MM.1S (cell line): ENCODE data around the gene ATF2.

ENCODE experiments used
- DNase-seq: peaks from one replicate; pipeline ENCODE4 v3.0.0-alpha.2; 2015
- H2AFZ ChIP-seq: fragments of 300-600 bp; sonication (generic); 2 replicates; pipeline ENCODE4 v1.6.0; 2016; ENCODE audit warnings: antibody characterized with exemption, low read length
- H3F3A ChIP-seq: fragments of 300-600 bp; sonication (generic); 2 replicates; pipeline ENCODE4 v1.6.1; 2016; ENCODE audit warnings: mild to moderate bottlenecking, antibody characterized with exemption, low read length, moderate library complexity, mixed read lengths; ENCODE audit not compliant: insufficient read depth
- H3K27ac ChIP-seq: fragments of 300-600 bp; sonication (generic); 2 replicates; pipeline ENCODE4 v1.5.1; 2016; ENCODE audit warnings: mild to moderate bottlenecking, low read length
- H3K27me3 ChIP-seq: fragments of 300-600 bp; sonication (generic); replicated peaks from 2 replicates; pipeline ENCODE4 v1.6.0; 2016; ENCODE audit warnings: low read length; ENCODE audit not compliant: insufficient read depth
- H3K36me3 ChIP-seq: fragments of 300-600 bp; sonication (generic); replicated peaks from 2 replicates; pipeline ENCODE4 v1.6.1; 2016; ENCODE audit warnings: mild to moderate bottlenecking, low read length, mixed read lengths; ENCODE audit not compliant: insufficient read depth
- H3K4me1 ChIP-seq: fragments of 300-600 bp; sonication (generic); 2 replicates; pipeline ENCODE4 v1.6.1; 2016; ENCODE audit warnings: low read length, mixed read lengths
- H3K4me2 ChIP-seq: fragments of 300-600 bp; sonication (generic); 2 replicates; pipeline ENCODE4 v1.6.0; 2016; ENCODE audit warnings: low read depth, low read length
- H3K4me3 ChIP-seq: fragments of 300-600 bp; sonication (generic); 2 replicates; pipeline ENCODE4 v1.5.1; 2016; ENCODE audit warnings: low read length, mixed read lengths
- H3K79me2 ChIP-seq: fragments of 300-600 bp; sonication (generic); 2 replicates; pipeline ENCODE4 v1.6.1; 2016; ENCODE audit warnings: mixed run types, low read length, mixed read lengths
- H3K9ac ChIP-seq: fragments of 300-600 bp; sonication (generic); 2 replicates; pipeline ENCODE4 v1.6.1; 2016; ENCODE audit warnings: low read length, mixed read lengths
- H3K9me2 ChIP-seq: fragments of 300-600 bp; sonication (generic); replicated peaks from 2 replicates; pipeline ENCODE4 v1.6.1; 2016; ENCODE audit warnings: mild to moderate bottlenecking, low read length, mixed read lengths; ENCODE audit not compliant: insufficient read depth
- H3K9me3 ChIP-seq: fragments of 300-600 bp; sonication (generic); replicated peaks from 2 replicates; pipeline ENCODE4 v1.6.1; 2016; ENCODE audit warnings: mild to moderate bottlenecking, low read length, mixed read lengths; ENCODE audit not compliant: insufficient read depth
- H4K20me1 ChIP-seq: fragments of 300-600 bp; sonication (generic); 2 replicates; pipeline ENCODE4 v1.6.1; 2016; ENCODE audit warnings: mild to moderate bottlenecking, low read length, moderate library complexity, mixed read lengths; ENCODE audit not compliant: insufficient read depth
- CTCF ChIP-seq: fragments of 300-600 bp; sonication (generic); IDR thresholded peaks from 2 replicates; pipeline ENCODE4 v1.5.1; 2016; ENCODE audit warnings: antibody characterized with exemption, low read length, mixed read lengths
- EZH2 ChIP-seq: fragments of 300-600 bp; sonication (generic); optimal IDR thresholded peaks from 2 replicates; pipeline ENCODE3; 2017; ENCODE audit warnings: low read depth, mild to moderate bottlenecking, antibody characterized with exemption, low read length, mixed read lengths
- EZH2phosphoT487 ChIP-seq: fragments of 300-600 bp; sonication (generic); IDR thresholded peaks from 2 replicates; pipeline ENCODE4 v1.6.1; 2018; ENCODE audit warnings: antibody characterized with exemption, low read length

The ATF2 gene

DNA sequence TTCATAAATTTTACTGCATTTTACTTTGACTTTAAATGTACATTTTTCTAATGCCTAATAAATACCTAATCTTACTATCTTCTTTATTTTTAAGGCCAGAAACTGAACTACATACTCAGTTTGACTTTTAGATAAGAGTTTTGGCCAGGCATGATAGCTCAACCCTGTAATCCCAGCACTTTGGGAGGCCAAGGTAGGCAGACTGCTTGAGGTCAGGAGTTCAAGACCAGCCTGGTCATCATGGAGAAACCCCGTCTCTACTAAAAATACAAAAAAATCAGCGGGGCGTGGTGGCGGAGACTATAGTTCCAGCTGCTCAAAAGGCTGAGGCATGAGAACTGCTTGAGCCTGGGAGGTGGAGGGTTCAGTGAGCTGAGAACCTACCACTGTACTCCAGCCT, 9.1 kb downstream of the ATF2 start:
- peaks cover 15% of the 10 kb centered on the region; the same call in 1 of the 2 replicates for H4K20me1 ChIP-seq
- H3K79me2 ChIP-seq, result peaks cover 93% of the 10 kb centered on the region
- H3K4me2 ChIP-seq, result no peak overlapping the region
- no peak for DNase-seq
- no peak overlapping the region for H2AFZ ChIP-seq
- no peak for TF ChIP-seq EZH2
- TF ChIP-seq CTCF, result no peak
- TF ChIP-seq EZH2phosphoT487, result no peak
- H3K9ac ChIP-seq, result no peak overlapping the region
- no peaks in the 10 kb centered on the region for H3K27me3 ChIP-seq
- H3K9me3 ChIP-seq, result no peaks in the 10 kb centered on the region
- H3K36me3 ChIP-seq, result no peaks in the 10 kb centered on the region
- H3F3A ChIP-seq, result 0 out of 2 replicates have a peak, but pooled peaks cover 5% of the 10 kb centered on the region
- H3K4me1 ChIP-seq, result peaks cover 13% of the 10 kb centered on the region
- no peak overlapping the region for H3K4me3 ChIP-seq
- no peaks in the 10 kb centered on the region for H3K9me2 ChIP-seq
- no peak overlapping the region for H3K27ac ChIP-seq

- Histone ChIP-seq H3K9ac (no peak overlapping the region), H3K9me2 (no peaks in the 10 kb centered on the region), H3F3A (0 out of 2 replicates have a peak, but pooled peaks cover 5% of the 10 kb centered on the region), H3K9me3 (no peaks in the 10 kb centered on the region), H3K36me3 (no peaks in the 10 kb centered on the region), H4K20me1 (peaks cover 12% of the 10 kb centered on the region; the same call in 1 of the 2 replicates), H3K4me3 (no peak overlapping the region), H3K4me2 (no peak overlapping the region), H2AFZ (no peak overlapping the region), H3K27ac (no peak overlapping the region), H3K27me3 (no peaks in the 10 kb centered on the region), H3K79me2 (peaks cover 96% of the 10 kb centered on the region), H3K4me1 (peaks cover 13% of the 10 kb centered on the region)
- no peak for DNase-seq
- TF ChIP-seq CTCF, result no peak
- no peak for TF ChIP-seq EZH2
- no peak for TF ChIP-seq EZH2phosphoT487
Measured at GRCh38 chr2:175156534-175156933, 11.5 kb downstream of the ATF2 start.

- Histone ChIP-seq H4K20me1 (peaks cover 4% of the 10 kb centered on the region; the same call in 1 of the 2 replicates), H3K27ac (peak overlapping the region; percentile 50; the same call in 1 of the 2 replicates), H3K4me3 (no peak overlapping the region), H3K36me3 (no peaks in the 10 kb centered on the region), H3F3A (0 out of 2 replicates have a peak, but pooled peaks cover 5% of the 10 kb centered on the region), H3K79me2 (peaks cover 95% of the 10 kb centered on the region), H3K4me2 (peak overlapping the region; percentile 4; the same call in 1 of the 2 replicates), H3K9ac (no peak overlapping the region), H3K9me3 (no peaks in the 10 kb centered on the region), H3K27me3 (no peaks in the 10 kb centered on the region), H3K9me2 (no peaks in the 10 kb centered on the region), H3K4me1 (peaks cover 13% of the 10 kb centered on the region), H2AFZ (no peak overlapping the region)
- no peak for TF ChIP-seq EZH2
- no peak for TF ChIP-seq EZH2phosphoT487
- TF ChIP-seq CTCF, result no peak
- DNase-seq, result peak; percentile 58
Measured at GRCh38 chr2:175154661-175155082, 13.3 kb downstream of the ATF2 start.
